ENCODE results near the gene ZRANB1.

GRCh38 chr10:125016611-125017202 lies 74.8 kb downstream of the ZRANB1 start:
- TF ChIP-seq CTCF (IDR thresholded peaks at IDR 0.05 in 4 of 5, conservative IDR thresholded peaks at IDR 0.05 in 1 of 5) (no peak), POLR2A (IDR thresholded peaks at IDR 0.05) (peak in 1 of 2 donors; percentile 32)
